HG02885 (cell line): ENCODE results near the gene GBF1.

Source experiments
- ATAC-seq: cut with Tn5 transposase; IDR thresholded peaks from one replicate; pipeline ENCODE4 v1.9.1; 2021; ENCODE audit warnings: mild to moderate bottlenecking; ENCODE audit not compliant: unreplicated experiment, poor library complexity

The GBF1 gene

DNA sequence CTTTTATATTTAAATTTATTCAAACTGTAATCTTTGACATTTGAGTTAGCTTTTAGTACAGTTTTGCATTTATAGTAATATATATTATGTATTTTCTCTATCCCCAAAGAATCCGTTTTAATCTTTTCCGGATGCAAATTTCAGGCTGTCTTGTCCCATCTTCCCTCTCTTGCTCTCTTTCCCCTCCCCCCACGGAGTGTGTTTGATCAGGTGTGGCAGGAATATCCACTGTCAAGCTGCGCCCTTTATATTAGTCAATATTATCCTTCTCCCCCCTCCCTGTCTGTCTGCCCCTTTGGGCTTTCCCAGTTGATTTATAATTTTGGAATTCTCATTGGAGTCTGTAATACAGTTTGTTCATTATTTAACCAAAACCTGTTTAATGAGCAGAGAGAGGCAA, 19.0 kb downstream of the GBF1 start:
- ATAC-seq = no peak

DNA sequence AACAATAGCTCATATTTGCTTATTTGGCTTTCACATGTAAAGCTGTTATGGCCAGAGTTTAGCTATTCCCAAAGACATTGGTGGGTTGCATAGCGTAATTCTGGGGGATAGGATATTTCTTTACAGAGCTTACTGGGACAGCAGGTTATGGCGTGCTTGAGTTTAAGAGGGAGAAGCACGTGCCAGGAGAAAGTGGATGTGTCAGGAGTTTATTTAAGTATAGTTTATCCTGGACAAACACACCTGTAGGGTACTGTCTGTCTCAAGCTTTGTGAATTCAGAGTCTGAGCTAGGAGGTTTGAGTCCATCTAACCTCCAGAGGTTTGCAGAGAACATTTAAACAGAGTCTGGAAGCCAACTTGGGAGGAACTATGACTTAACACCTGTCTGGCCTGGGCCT, 21.3 kb downstream of the GBF1 start:
- no peak for ATAC-seq

DNA sequence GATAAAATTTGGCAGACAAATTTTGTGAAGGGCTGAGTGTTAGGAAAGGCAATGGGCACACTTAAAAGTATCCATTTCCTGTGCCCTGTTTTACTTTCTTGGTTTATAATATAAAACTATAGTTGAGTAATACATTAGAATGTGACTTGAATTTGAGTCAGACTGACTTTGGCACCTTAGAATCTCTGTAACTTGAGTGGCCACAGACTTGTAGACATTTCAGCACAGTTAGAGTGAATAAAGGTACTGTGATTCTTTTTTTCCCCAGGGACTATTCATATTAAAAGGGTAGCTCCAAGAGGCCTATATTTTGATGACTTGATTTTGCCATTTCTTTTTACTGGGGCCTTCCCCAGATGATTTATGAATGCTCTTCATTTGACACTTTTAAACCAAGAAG, 22.4 kb downstream of the GBF1 start:
- ATAC-seq = no peak

DNA sequence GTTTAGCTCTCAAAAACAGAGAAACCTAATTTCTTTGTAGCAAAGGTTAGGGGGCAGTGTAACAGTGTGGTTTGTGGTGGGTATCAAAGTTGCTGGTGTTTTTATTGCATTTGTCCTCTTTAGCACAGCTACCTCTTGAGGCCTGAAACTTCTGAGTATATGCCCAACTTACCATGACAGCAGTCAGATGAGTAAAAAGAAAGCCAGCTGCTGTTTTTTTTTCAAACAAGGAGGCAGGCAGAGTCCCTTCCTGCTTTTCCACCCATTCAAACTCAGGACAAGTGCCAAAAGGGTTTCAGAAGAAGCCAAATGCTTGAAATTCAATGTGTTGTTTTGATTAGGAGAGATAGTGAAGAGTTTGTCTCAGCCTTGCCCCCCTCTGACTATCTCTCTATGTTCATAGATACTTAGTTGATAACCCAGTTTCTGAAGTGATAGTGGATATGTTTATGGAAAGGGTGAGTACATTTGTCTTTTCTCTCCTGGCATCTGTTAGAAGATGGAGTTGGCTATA, 23.1 kb downstream of the GBF1 start:
- ATAC-seq = no peak

DNA sequence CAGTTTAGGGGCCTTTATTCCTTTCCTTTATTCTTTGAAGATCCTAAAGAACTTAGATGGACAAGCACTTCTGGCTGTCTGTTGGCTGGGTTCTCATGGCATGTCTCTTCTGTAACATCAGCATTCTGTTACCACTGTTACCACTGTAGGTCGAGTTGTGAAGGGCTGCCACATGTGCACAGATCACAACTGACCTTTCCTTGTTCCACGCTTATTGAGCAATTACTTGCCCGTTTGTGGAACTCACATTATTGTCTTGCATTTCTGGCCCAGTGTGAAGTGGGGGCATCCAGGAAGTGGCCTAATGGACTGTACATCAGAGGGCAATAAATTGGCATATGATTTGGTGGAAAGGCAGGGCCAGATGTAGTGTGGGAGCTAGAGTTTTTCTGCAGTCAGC, 23.7 kb downstream of the GBF1 start:
- ATAC-seq = no peak

DNA sequence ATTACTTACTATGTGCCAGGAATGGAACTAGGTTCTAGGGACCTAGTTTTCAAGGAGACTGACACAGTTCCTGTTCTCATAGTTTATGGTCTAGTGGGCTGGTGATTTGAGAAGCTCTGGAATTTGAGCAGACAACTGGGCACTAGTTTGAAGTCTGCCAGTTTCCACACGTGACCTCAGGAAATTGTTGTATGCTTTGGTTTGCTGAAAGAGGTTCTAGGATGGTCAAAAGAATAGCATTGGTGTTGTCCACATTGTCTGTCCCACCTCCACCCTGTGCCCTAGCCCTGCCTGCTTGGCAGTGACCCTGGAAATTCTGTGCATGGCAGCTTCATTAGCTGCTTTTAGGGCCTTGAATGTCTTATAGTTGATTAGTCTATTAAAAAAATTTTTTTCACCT, 28.7 kb downstream of the GBF1 start:
- ATAC-seq = no peak

DNA sequence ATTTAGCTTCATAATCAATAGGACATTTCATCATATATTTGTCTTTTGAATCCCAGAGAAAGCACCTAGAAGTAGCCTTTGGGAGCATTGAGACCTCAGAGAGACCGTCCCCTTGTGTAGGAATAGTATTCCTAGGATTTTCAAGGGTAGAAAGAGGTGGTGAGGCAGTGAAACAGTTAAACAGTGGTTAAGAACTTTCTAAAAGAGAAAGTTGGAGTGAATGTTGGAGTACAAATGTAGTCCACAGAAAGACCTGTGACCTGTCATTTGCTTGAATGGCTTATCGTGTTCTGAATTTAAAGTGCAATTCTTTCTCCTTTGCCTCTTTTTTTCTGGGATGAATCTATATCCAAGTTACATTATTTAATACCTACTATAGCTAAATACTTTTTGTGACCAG, 30.0 kb downstream of the GBF1 start:
- no peak for ATAC-seq

DNA sequence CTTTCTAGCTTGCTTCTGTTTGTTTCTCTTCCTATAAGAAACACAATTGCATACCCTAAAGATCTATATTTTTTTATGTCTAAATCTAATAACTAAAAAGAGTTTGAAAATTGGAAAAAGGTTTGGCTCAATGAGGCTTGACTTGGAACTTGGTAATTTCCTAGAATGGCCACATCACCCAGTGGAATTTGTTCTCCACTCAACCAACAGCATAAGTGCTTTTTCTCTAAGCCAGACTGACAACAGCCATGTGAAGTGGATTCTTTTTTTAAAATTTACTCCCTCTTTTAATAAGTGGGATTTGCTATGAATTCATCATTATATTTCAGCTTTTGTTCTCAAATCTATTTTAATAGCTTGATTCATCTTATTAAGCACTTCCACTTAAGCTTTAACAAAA, 33.8 kb downstream of the GBF1 start:
- no peak for ATAC-seq

DNA sequence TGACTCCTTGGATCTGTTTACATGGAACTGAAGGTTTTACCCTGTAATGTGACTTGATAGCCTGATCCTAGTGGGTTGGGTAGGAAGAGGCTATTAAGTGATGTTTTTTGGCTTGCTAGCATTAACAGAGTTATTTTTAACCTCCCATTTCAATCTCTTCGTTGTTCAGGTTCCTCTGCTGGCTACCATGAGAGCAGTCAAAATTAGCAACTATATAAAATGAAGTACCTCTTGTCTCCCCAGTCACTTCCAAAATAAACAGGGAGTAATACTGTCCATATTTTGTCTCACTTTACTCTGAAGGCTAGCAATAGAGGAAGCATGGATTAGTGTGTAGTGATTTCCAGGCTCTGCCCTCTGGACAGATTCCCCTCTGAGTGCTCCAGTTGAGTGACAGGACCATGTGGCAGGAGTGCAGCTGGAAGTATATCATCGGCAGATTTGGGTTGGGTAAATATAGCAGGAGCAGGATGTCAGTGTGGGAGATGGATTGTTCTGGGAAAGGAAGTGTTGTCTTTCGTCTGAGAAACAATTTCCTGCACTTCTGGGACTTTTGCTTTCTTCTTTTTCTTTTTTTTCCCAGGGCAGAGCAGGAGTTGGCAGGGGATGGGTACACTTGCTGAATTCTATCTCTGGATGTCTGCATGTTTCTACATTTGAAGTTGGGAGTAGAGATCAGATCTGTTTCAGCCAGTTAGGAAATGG, 35.2 kb downstream of the GBF1 start:
- ATAC-seq = no peak

DNA sequence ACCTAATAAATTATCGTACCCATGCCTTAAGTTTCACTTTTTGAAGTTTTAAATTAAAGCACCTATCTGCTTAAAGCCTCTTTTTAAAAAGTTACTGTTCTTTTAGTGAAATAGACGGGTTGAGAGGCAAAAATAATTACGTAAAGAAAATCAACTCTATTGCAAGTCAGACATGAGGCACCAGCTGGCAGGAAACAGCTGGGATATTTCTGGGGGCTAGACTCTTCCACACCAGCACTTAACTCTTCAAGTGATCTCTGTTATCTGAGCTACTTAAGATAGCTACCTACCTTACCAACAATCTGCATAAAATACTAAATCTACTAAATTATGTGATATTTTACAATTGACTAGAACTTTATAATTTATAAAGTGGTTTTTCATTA, 35.8 kb downstream of the GBF1 start:
- no peak for ATAC-seq

DNA sequence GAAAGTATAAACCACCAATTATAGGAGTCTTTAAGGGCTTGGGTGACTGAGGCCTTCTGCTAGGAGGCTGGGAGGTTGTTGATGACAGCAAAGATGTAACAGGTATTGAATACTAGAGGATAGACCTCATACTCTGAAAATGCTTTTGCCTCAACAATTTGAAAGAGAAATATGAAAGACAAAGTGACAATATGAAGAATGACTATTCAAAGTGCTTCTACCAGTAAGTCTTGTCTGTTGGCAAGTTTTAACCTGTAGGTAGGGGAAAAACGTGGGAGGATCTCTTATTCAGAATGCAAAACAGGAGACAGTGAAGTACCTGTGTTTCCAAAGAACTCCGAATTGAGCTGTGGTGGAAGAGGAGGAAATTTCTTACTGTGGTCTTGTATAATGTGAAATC, 38.2 kb downstream of the GBF1 start:
- ATAC-seq = no peak

DNA sequence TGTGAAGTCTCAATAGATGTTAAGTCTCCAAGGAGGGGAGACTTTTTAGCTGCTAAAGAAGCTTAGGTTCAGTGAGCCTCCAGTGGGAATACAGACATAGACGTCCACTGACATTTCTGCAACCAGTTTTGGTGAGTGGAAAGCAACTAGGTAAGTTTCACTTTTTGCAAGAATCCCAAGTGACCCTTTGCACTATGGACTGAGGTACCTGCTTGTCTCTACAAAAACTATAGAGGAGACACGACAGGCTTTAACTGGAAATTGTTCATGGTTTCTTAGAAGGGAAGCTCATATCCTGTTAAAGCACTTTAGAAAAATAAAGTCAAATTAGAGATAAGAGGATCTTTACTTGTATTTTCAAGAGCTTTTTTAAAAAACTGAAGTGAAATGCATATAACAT, 38.6 kb downstream of the GBF1 start:
- ATAC-seq = no peak

DNA sequence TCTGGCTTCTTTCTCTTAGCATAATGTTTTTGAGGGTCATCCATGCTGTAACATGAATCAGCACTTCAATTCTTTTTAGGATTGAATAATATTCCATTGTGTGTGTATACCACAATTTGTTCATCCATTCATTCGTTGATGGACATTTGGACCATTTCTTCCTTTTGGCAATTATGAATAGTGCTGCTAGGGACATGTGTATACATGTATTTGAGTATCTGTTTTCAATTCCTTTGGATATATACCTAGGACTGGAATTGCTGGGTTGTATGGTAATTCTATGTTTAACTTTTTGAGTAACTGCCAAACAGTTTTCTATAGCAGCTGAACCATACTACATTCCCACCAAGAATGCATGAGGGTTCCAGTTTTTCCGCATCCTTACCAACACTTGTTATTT, 39.2 kb downstream of the GBF1 start:
- no peak for ATAC-seq

DNA sequence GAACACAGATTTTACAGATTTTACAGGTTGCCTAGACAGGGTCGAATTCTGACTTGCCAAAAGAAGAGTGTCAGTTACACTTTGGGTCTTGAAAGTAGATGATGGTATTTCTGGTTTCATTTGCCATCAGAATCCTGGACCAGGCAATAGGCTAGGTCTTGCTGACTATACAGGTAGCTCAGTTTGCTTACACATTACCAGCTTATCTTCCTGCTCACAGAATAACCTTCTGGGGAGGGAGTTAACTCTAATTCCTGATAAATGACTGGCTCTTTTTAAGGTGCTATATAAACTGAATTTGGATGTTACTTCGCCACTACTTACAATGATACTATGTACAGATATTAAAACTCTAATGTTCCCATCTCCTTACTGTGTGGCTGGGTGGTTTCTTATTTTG, 39.8 kb downstream of the GBF1 start:
- ATAC-seq = no peak

DNA sequence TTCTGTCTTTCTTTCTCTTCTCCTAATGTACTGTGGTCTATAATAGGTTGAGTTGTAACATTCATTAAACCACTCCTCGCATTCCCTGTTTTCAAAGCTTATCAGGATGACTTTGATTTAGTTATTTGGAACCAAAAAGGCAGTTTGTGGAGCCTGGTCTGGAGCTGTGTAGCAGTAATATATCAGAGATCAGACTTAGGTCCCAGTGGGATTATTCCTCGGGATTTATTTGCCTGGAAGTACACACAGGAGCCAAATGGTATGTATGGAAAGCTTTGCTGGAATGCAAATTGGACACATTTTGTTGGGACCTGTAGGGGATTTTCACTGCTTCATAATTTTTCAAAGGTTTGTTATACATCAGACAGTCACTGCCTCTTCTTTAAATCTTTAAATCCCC, 40.9 kb downstream of the GBF1 start:
- ATAC-seq = no peak

DNA sequence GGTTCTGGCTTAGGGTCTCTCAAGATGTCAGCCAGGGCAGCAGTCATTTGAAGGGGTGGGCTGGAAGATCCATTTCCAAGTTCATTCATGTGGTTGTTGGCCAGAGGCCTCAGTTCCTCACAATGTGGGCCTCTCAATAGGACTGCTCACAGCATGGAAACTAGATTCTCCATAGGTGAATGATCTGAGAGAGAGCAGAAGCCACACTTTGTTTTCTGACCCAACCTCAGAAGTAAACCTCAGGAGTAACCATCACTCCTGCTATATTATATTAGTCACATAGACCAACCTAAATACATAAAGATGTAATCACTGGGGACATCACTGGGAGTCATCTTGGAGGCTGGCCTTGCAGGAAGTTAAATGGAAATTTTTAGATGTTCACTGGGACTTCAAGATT, 42.2 kb downstream of the GBF1 start:
- no peak for ATAC-seq

DNA sequence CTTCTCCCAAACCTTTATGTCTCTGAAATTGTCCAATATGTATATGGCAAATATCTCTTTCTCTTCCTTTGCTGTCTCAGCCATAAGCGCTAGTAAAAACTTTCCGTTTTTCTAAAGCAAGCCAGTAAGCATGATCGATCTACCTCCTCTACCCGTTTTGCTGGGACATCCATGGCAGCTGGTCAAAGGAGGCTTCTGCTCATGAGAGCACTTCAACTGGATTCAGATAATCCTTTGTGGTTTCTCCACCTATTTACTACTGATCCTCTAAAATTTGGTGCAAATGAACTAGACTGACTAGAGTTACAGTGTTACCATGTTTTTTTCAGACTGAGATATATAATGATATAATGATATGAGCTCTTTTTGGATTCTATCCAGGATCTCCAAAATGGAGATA, 42.7 kb downstream of the GBF1 start:
- ATAC-seq = no peak

DNA sequence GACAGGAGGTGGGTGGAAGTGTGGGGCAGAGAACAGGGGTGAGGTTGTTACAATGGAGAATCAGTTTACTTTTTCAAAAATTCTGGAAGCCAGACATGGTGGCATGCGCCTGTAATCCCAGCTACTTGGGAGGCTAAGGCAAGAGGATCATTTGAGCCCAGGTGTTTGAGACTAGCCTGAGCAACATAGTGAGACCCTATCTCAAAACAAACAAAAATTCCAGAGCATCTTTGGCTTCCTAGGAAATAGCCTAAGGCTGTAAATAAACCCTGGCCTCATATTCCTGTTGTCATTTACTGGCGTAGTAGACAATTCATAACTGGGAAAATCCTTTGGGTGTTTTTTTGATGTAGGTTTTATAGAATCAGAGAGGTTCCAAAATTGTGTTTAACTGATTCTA, 44.0 kb downstream of the GBF1 start:
- no peak for ATAC-seq

DNA sequence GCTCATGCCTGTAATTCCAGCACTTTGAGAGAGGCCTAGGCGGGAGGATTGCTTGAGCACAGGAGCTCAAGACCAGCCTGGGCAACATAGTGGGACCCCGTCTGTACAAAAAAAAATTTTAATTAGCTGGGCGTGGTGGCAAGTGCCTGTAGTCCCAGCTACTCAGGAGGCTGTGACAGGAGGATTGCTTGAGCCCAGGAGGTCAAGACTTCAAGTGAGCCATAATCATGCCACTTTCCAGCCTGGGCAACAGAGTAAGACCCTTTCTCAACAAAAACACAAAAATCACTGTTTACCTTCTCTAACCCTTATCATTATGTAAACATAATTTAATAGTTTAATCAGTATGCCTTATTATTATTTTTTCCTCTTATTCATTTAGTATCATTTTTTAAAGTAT, 44.5 kb downstream of the GBF1 start:
- ATAC-seq = no peak

DNA sequence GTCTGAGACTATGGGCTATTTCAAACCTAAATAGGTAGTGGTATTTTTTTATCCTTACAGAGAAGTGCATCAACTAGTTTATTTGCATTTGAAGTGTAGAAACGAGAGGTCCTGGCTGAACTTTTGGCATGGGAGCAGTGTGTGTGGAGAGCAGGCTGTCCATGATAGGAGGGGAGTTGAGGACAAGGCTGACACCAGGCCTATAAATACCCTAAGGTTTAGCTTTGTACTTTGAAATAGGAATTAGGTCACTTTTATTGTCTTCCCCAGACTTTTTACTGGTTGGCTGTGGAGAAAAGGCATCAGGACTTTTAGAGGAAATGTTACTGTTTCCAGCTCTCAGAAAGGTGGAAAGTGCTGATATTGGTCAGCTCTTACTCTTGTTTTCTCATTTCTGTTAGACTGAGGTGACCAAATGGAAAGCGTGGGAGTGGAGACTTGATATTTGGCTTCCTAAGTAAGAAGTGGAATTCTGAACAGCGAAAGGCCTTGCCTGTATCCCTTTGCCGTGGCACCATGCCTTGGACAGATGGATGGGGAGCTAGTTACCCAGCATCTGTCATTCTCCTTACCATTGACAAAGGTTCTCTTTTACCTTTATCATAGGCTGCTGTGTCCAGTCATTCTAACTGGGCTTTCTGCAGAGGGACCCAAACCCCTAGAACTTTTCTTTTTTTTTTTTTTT, 46.0 kb downstream of the GBF1 start:
- ATAC-seq = no peak

DNA sequence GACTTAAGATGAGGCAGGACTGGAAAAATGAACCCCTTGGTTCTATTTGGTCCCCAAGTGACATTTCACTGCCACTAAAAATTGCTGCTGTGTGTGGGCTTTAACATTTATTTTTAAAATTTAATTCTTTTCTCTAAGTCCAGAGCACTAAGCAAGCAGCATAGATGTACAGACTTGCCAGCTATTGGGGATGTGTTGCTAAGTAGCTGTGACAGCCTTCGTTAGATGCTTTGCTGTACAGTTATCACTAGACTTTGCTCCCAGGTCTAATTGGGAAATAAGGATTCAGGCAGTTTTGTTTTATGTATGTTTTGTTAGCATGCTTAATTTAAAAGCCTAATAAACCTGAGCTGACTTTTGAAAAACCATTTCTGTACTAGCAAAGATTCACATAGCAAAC, 51.8 kb downstream of the GBF1 start:
- no peak for ATAC-seq

DNA sequence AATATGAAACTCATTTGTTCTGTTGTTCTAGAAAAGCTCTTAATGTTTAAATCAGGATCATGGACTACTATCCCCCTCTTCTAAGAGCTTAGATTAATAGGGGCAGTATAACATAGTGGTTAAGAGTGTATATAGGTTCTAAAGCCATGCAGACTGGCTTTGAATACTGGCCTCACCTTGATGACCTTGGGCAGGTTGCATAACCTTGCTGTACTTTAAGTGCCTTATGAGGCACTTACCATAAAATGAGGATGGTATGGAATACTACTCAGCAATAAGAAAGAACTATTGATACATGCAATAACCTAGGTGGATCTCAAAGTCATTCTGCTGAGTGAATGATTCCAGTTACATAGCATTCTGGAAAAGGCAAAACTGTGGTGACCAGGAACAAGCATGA, 53.6 kb downstream of the GBF1 start:
- no peak for ATAC-seq
